ENCODE results near the gene UBASH3B. TPM values are rescaled to one million over a fixed set of nuclear protein-coding genes. Genes with fewer than 3 reads are reported as not detected.

Gene UBASH3B
- total RNA-seq, 5 donors from 2014 or later (not counting 1 experiment from before 2014, with no cell fraction given) = 29.7 to 44.0 (median 36.8) TPM

DNA sequence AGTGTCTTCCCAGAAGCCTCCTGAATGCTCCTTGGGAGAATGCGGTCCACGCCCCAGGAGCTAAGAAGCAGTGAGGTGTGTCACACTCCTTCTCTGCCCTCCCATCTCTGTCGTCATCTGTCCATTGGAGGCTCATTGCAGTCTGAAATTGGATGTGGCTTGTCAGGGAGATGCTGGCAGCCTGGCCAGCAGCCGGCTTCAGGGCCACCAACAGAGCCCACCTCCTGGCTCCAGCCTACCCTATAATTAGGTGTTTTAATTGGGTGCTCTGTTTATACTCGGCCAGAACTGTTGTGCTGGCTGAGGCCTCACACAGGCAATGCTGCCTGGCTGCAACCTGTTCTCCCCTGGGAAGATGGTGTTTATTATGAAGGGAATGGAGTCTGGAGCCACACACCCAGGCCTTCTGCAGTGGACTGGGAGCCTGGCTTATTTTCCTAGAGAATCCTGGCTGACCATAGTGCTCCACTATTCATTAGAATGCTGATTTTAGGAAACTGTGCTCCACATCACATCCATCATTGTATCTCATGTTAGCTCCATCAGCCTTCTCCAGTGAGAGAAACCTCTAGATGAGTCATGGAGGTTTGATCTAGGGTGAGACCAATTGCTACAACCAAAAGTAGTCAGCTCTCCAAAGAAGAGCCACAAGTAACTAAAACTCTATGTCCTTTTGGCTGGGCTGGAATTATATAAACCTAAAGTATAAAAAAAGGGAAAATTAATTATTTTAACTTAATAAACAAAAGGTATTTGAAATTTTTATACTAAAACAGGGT lies 96.0 kb downstream of the UBASH3B start:
- ChIA-PET CTCF (interaction anchor here (0.6 to 1.4 kb wide), 5 partner anchors 31 to 123 kb away, joined by 3 to 10 read pairs (median 3); no protein-coding TSS in a partner anchor), POLR2A (interaction anchor here in 1 of 2 donors (0.6 kb wide), 1 partner anchor 94 kb away, joined by 3 read pairs; no protein-coding TSS in a partner anchor)
- ATAC-seq (replicated peaks in 1 of 4) (no peak), DNase-seq (no peak)
- H3K27me3 ChIP-seq (replicated peaks in 1 of 2; ENCODE audit: control insufficient read depth in 2 of 2, extremely low read depth in 1 of 2, insufficient read depth in 2 of 2, low read length in 1 of 2) = no peaks in the 10 kb centered on the region
- no CpG with 5 or more reads among the region's 5 CpGs for WGBS (ENCODE audit: insufficient coverage)
- peaks cover 50 to 52% (median 52%) of the 10 kb centered on the region in 3 donors for H3K4me1 Mint-ChIP-seq
- H3K27me3 Mint-ChIP-seq = no peaks in the 10 kb centered on the region
- H3K27ac Mint-ChIP-seq = no peak overlapping the region
- peaks cover 35 to 56% of the 10 kb centered on the region in 2 experiments for H3K4me1 ChIP-seq (ENCODE audit: control insufficient read depth in 1 of 2, extremely low read depth in 1 of 2, insufficient read depth in 2 of 2, low read length in 2 of 2)
- H3K36me3 Mint-ChIP-seq = peaks cover 3% of the 10 kb centered on the region
- H3K9me3 Mint-ChIP-seq = peaks cover 0 to under 1% (median 0%) of the 10 kb centered on the region in 3 donors
- no peak overlapping the region for H3K4me3 ChIP-seq (ENCODE audit: control insufficient read depth in 1 of 2, extremely low read depth in 1 of 2, low read length in 1 of 2)
- no peak overlapping the region for H3K4me3 Mint-ChIP-seq
- H3K27ac ChIP-seq (ENCODE audit: low read length) = no peak overlapping the region
- H3K9me3 ChIP-seq = no peaks in the 10 kb centered on the region
- H3K36me3 ChIP-seq (ENCODE audit: control insufficient read depth in 2 of 2, extremely low read depth in 1 of 2, insufficient read depth in 1 of 2, low read length in 1 of 2) = peaks cover 2 to 4% of the 10 kb centered on the region in 2 donors

DNA sequence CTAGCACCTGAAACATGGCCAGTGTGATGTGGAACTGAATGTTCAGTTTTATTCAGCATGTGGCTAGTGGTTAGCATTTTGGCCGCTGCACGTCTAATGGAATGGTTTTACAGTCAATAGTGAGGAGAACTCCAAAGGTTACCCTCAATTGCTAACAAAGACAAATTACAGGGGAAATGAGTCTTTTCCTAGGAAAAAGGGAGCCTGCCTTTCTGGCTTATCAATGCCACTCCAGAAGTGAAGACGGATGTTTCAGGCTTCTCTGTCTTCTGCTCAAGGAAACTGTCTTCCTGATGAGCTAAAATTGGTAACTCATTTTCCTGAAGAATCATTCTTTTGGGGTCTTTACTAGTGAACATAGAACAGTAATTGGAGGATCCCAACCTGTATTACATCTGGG lies 98.5 kb downstream of the UBASH3B start:
- no peak overlapping the region for H3K4me3 ChIP-seq (ENCODE audit: control insufficient read depth in 1 of 2, extremely low read depth in 1 of 2, low read length in 1 of 2)
- H3K4me3 Mint-ChIP-seq = no peak overlapping the region
- no peaks in the 10 kb centered on the region for H3K27me3 Mint-ChIP-seq
- POLR2A ChIA-PET = interaction anchor here in 1 of 2 donors (0.7 kb wide), 1 partner anchor 8 kb away, joined by 3 read pairs; no protein-coding TSS in a partner anchor
- peaks cover 28 to 47% of the 10 kb centered on the region in 2 experiments for H3K4me1 ChIP-seq (ENCODE audit: control insufficient read depth in 1 of 2, extremely low read depth in 1 of 2, insufficient read depth in 2 of 2, low read length in 2 of 2)
- no peaks in the 10 kb centered on the region for H3K9me3 ChIP-seq
- H3K36me3 ChIP-seq (ENCODE audit: control insufficient read depth in 2 of 2, extremely low read depth in 1 of 2, insufficient read depth in 1 of 2, low read length in 1 of 2) = peaks cover 2 to 4% of the 10 kb centered on the region in 2 donors
- WGBS (ENCODE audit: insufficient coverage) = 100% methylated on average over 1 of the region's 3 CpGs
- peaks cover 3% of the 10 kb centered on the region for H3K36me3 Mint-ChIP-seq
- peaks cover 52 to 64% (median 62%) of the 10 kb centered on the region in 3 donors for H3K4me1 Mint-ChIP-seq
- H3K27ac Mint-ChIP-seq = peak overlapping the region; percentile 5 to 11
- H3K9me3 Mint-ChIP-seq = no peaks in the 10 kb centered on the region
- DNase-seq = no peak
- no peak for ATAC-seq (replicated peaks in 1 of 4)
- no peaks in the 10 kb centered on the region for H3K27me3 ChIP-seq (replicated peaks in 1 of 2; ENCODE audit: control insufficient read depth in 2 of 2, extremely low read depth in 1 of 2, insufficient read depth in 2 of 2, low read length in 1 of 2)
- no peak overlapping the region for H3K27ac ChIP-seq (ENCODE audit: low read length)
- CTCF ChIA-PET = interaction anchor here (0.8 to 5.8 kb wide), 15 partner anchors 8 to 126 kb away, joined by 3 to 57 read pairs (median 7); partner anchors contain the start of gene UBASH3B (in 2 of the 2)

GRCh38 chr11:122754553-122755322 lies 99.2 kb downstream of the UBASH3B start:
- peaks cover 3% of the 10 kb centered on the region for H3K36me3 Mint-ChIP-seq

GRCh38 chr11:122755409-122755808 lies 99.9 kb downstream of the UBASH3B start:
- Mint-ChIP-seq H3K4me3 (no peak overlapping the region), H3K4me1 (peaks cover 57 to 66% (median 63%) of the 10 kb centered on the region in 3 donors), H3K27me3 (no peaks in the 10 kb centered on the region), H3K36me3 (peaks cover 3% of the 10 kb centered on the region), H3K27ac (no peak overlapping the region), H3K9me3 (no peaks in the 10 kb centered on the region)
- Histone ChIP-seq H3K27me3 (replicated peaks in 1 of 2; ENCODE audit: control insufficient read depth in 2 of 2, extremely low read depth in 1 of 2, insufficient read depth in 2 of 2, low read length in 1 of 2) (no peaks in the 10 kb centered on the region), H3K4me1 (ENCODE audit: control insufficient read depth in 1 of 2, extremely low read depth in 1 of 2, insufficient read depth in 2 of 2, low read length in 2 of 2) (peaks cover 22 to 37% of the 10 kb centered on the region in 2 experiments), H3K9me3 (no peaks in the 10 kb centered on the region), H3K4me3 (ENCODE audit: control insufficient read depth in 1 of 2, extremely low read depth in 1 of 2, low read length in 1 of 2) (no peak overlapping the region), H3K27ac (ENCODE audit: low read length) (no peak overlapping the region), H3K36me3 (ENCODE audit: control insufficient read depth in 2 of 2, extremely low read depth in 1 of 2, insufficient read depth in 1 of 2, low read length in 1 of 2) (peaks cover 2 to 4% of the 10 kb centered on the region in 2 donors)
- ChIA-PET POLR2A (interaction anchor here in 1 of 2 donors (1.0 kb wide), 1 partner anchor 29 kb away, joined by 3 read pairs; no protein-coding TSS in a partner anchor), CTCF (interaction anchor here (0.6 to 5.8 kb wide), 27 partner anchors 10 to 161 kb away, joined by 3 to 57 read pairs (median 5); partner anchors contain the start of gene UBASH3B (in 2 of the 2))
- ATAC-seq (replicated peaks in 1 of 4) (no peak), DNase-seq (no peak)
- WGBS (ENCODE audit: insufficient coverage) = 90% methylated on average over 2 of the region's 9 CpGs

More at GRCh38 chr11:122754553-122755322, 99.2 kb downstream of the UBASH3B start:
- H3K4me1 ChIP-seq (ENCODE audit: control insufficient read depth in 1 of 2, extremely low read depth in 1 of 2, insufficient read depth in 2 of 2, low read length in 2 of 2) = peaks cover 24 to 41% of the 10 kb centered on the region in 2 experiments
- DNase-seq (peak in 27 of 35 experiments; percentile 11 to 73 (median 29)), ATAC-seq (replicated peaks in 1 of 4) (peak in 3 of 4 experiments; percentile 53 to 71 (median 54))
- ChIA-PET POLR2A (interaction anchor here (0.5 to 1.0 kb wide), 4 partner anchors 9 to 116 kb away, joined by 3 to 7 read pairs (median 3); no protein-coding TSS in a partner anchor), CTCF (interaction anchor here (0.6 to 5.8 kb wide), 25 partner anchors 9 to 127 kb away, joined by 3 to 57 read pairs (median 5); partner anchors contain the start of gene UBASH3B (in 2 of the 2))
- Mint-ChIP-seq H3K27ac (peak overlapping the region; percentile 10 to 11), H3K4me1 (peaks cover 56 to 68% (median 65%) of the 10 kb centered on the region in 3 donors), H3K9me3 (no peaks in the 10 kb centered on the region), H3K4me3 (no peak overlapping the region), H3K27me3 (no peaks in the 10 kb centered on the region)
- H3K36me3 ChIP-seq (ENCODE audit: control insufficient read depth in 2 of 2, extremely low read depth in 1 of 2, insufficient read depth in 1 of 2, low read length in 1 of 2) = peaks cover 2 to 4% of the 10 kb centered on the region in 2 donors
- H3K27ac ChIP-seq (ENCODE audit: low read length) = no peak overlapping the region
- H3K27me3 ChIP-seq (replicated peaks in 1 of 2; ENCODE audit: control insufficient read depth in 2 of 2, extremely low read depth in 1 of 2, insufficient read depth in 2 of 2, low read length in 1 of 2) = no peaks in the 10 kb centered on the region
- H3K9me3 ChIP-seq = no peaks in the 10 kb centered on the region
- 92% methylated on average over 10 of the region's 16 CpGs for WGBS (ENCODE audit: insufficient coverage)
- H3K4me3 ChIP-seq (ENCODE audit: control insufficient read depth in 1 of 2, extremely low read depth in 1 of 2, low read length in 1 of 2) = no peak overlapping the region

- H3K4me1 Mint-ChIP-seq = peaks cover 52 to 60% (median 58%) of the 10 kb centered on the region in 3 donors
- H3K9me3 Mint-ChIP-seq = no peaks in the 10 kb centered on the region
- CTCF ChIA-PET = interaction anchor here (0.5 to 5.8 kb wide), 26 partner anchors 10 to 174 kb away, joined by 3 to 57 read pairs (median 5); partner anchors contain the start of gene UBASH3B (in 2 of the 2)
- H3K27ac Mint-ChIP-seq = no peak overlapping the region
- Histone ChIP-seq H3K27me3 (replicated peaks in 1 of 2; ENCODE audit: control insufficient read depth in 2 of 2, extremely low read depth in 1 of 2, insufficient read depth in 2 of 2, low read length in 1 of 2) (no peaks in the 10 kb centered on the region), H3K27ac (ENCODE audit: low read length) (no peak overlapping the region), H3K4me3 (ENCODE audit: control insufficient read depth in 1 of 2, extremely low read depth in 1 of 2, low read length in 1 of 2) (no peak overlapping the region), H3K9me3 (no peaks in the 10 kb centered on the region), H3K4me1 (ENCODE audit: control insufficient read depth in 1 of 2, extremely low read depth in 1 of 2, insufficient read depth in 2 of 2, low read length in 2 of 2) (peaks cover 17 to 37% of the 10 kb centered on the region in 2 experiments), H3K36me3 (ENCODE audit: control insufficient read depth in 2 of 2, extremely low read depth in 1 of 2, insufficient read depth in 1 of 2, low read length in 1 of 2) (peaks cover 0 to 2% of the 10 kb centered on the region in 2 donors)
- H3K36me3 Mint-ChIP-seq = peaks cover under 1% of the 10 kb centered on the region
- no peak for ATAC-seq (replicated peaks in 1 of 4)
- WGBS (ENCODE audit: insufficient coverage) = 92% methylated on average over 3 of the region's 5 CpGs
- H3K27me3 Mint-ChIP-seq = no peaks in the 10 kb centered on the region
- no peak overlapping the region for H3K4me3 Mint-ChIP-seq
- DNase-seq = no peak
- POLR2A ChIA-PET = interaction anchor here (0.6 kb wide), 2 partner anchors 124 to 132 kb away, joined by 5 to 6 read pairs; no protein-coding TSS in a partner anchor
These were observed 100.4 kb downstream of the UBASH3B start for GRCh38 chr11:122755941-122756340.

Measured in T-cell (primary cell).